HL-60 (cell line): Measurements from ENCODE around the gene SPINT2.

ENCODE experiments used
- DNase-seq, 2 experiments: peaks; one replicate each; pipeline ENCODE4 v3.0.0-alpha.2; 2010 to 2020; ENCODE audit warnings: low read depth in 1 of 2, low spot score in 1 of 2
- H3K27ac ChIP-seq: fragments of 250-450 bp; sonication (Bioruptor Pico); replicated peaks from 2 replicates; pipeline ENCODE4 v1.5.1; 2020; ENCODE audit warnings: mild to moderate bottlenecking, moderate library complexity
- H3K27me3 ChIP-seq: fragments of 250-450 bp; sonication (Bioruptor Pico); 2 replicates; pipeline ENCODE4 v1.5.1; 2021; ENCODE audit warnings: mild to moderate bottlenecking, moderate library complexity; ENCODE audit not compliant: insufficient read depth, poor library complexity, severe bottlenecking
- H3K4me3 ChIP-seq: replicated peaks from 2 replicates; pipeline ENCODE4 v1.5.1; 2011; ENCODE audit warnings: mild to moderate bottlenecking, control low read depth, low read length; ENCODE audit not compliant: insufficient read depth
- GABPA ChIP-seq: IDR thresholded peaks from 2 replicates; pipeline ENCODE4 v1.6.1; 2012; ENCODE audit warnings: low read depth
- POLR2AphosphoS5 ChIP-seq: IDR thresholded peaks from 2 replicates; pipeline ENCODE4 v1.6.1; 2012; ENCODE audit warnings: low read depth
- SPI1 ChIP-seq: IDR thresholded peaks from 2 replicates; pipeline ENCODE4 v1.6.1; 2012; ENCODE audit warnings: low read depth, mild to moderate bottlenecking, borderline replicate concordance
- long read RNA-seq: library from polyadenylated mRNA; unstranded; transcript quantifications from one replicate; pipeline ENCODE4 v2.0.0, GENCODE V29; 2020
- TF ChIP-seq, protein P1 (sequence below): IDR thresholded peaks from 2 replicates; pipeline ENCODE4 v1.6.1; 2012; ENCODE audit warnings: low read depth; ENCODE audit not compliant: insufficient replicate concordance
- TF ChIP-seq, protein P2 (sequence below): IDR thresholded peaks from one replicate; pipeline ENCODE4 v1.5.1; 2011; ENCODE audit warnings: low read length, control low read depth, inconsistent platforms; ENCODE audit not compliant: insufficient read depth

SPINT2 gene, protein sequence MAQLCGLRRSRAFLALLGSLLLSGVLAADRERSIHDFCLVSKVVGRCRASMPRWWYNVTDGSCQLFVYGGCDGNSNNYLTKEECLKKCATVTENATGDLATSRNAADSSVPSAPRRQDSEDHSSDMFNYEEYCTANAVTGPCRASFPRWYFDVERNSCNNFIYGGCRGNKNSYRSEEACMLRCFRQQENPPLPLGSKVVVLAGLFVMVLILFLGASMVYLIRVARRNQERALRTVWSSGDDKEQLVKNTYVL
- long read RNA-seq, partial matches to known transcripts: 0 of 7 reads
- long read RNA-seq, other reads (novel, unspliced or antisense): 7 of 7 reads

DNA sequence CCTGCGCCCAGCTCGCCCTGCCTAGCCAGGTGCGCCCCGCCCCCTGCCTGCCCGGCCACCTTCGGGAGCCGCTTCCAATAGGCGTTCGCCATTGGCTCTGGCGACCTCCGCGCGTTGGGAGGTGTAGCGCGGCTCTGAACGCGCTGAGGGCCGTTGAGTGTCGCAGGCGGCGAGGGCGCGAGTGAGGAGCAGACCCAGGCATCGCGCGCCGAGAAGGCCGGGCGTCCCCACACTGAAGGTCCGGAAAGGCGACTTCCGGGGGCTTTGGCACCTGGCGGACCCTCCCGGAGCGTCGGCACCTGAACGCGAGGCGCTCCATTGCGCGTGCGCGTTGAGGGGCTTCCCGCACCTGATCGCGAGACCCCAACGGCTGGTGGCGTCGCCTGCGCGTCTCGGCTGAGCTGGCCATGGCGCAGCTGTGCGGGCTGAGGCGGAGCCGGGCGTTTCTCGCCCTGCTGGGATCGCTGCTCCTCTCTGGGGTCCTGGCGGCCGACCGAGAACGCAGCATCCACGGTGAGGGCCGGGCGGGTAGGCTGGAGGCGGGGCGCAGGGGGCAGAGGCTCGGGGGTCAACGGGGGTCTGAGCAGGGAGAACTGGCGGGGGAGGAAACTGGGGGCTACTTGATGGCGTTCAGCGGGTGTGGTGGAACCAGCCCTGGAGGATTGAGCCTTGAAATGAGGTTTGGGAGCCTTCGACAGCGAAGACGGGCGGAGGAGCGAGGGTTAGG is at the start of gene SPINT2:
TSS of gene SPINT2 (plus strand) at position 88 of the 727 bp plus-strand sequence. CDS start at position 408, 320 bp downstream.
- TF ChIP-seq POLR2AphosphoS5: no peak
- TF ChIP-seq GABPA: no peak
- TF ChIP-seq, protein P1, sequence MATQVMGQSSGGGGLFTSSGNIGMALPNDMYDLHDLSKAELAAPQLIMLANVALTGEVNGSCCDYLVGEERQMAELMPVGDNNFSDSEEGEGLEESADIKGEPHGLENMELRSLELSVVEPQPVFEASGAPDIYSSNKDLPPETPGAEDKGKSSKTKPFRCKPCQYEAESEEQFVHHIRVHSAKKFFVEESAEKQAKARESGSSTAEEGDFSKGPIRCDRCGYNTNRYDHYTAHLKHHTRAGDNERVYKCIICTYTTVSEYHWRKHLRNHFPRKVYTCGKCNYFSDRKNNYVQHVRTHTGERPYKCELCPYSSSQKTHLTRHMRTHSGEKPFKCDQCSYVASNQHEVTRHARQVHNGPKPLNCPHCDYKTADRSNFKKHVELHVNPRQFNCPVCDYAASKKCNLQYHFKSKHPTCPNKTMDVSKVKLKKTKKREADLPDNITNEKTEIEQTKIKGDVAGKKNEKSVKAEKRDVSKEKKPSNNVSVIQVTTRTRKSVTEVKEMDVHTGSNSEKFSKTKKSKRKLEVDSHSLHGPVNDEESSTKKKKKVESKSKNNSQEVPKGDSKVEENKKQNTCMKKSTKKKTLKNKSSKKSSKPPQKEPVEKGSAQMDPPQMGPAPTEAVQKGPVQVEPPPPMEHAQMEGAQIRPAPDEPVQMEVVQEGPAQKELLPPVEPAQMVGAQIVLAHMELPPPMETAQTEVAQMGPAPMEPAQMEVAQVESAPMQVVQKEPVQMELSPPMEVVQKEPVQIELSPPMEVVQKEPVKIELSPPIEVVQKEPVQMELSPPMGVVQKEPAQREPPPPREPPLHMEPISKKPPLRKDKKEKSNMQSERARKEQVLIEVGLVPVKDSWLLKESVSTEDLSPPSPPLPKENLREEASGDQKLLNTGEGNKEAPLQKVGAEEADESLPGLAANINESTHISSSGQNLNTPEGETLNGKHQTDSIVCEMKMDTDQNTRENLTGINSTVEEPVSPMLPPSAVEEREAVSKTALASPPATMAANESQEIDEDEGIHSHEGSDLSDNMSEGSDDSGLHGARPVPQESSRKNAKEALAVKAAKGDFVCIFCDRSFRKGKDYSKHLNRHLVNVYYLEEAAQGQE: no peak
- TF ChIP-seq, protein P2, sequence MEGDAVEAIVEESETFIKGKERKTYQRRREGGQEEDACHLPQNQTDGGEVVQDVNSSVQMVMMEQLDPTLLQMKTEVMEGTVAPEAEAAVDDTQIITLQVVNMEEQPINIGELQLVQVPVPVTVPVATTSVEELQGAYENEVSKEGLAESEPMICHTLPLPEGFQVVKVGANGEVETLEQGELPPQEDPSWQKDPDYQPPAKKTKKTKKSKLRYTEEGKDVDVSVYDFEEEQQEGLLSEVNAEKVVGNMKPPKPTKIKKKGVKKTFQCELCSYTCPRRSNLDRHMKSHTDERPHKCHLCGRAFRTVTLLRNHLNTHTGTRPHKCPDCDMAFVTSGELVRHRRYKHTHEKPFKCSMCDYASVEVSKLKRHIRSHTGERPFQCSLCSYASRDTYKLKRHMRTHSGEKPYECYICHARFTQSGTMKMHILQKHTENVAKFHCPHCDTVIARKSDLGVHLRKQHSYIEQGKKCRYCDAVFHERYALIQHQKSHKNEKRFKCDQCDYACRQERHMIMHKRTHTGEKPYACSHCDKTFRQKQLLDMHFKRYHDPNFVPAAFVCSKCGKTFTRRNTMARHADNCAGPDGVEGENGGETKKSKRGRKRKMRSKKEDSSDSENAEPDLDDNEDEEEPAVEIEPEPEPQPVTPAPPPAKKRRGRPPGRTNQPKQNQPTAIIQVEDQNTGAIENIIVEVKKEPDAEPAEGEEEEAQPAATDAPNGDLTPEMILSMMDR: no peak
- TF ChIP-seq SPI1: no peak
- peak within 1 kb of the TSS; percentile 46 for H3K4me3 ChIP-seq
- DNase-seq: peak in 1 of 2 experiments; percentile 13
- no peak within 1 kb of the TSS for H3K27ac ChIP-seq
- peaks cover 14% of the 10 kb centered on the region for H3K27me3 ChIP-seq

DNA sequence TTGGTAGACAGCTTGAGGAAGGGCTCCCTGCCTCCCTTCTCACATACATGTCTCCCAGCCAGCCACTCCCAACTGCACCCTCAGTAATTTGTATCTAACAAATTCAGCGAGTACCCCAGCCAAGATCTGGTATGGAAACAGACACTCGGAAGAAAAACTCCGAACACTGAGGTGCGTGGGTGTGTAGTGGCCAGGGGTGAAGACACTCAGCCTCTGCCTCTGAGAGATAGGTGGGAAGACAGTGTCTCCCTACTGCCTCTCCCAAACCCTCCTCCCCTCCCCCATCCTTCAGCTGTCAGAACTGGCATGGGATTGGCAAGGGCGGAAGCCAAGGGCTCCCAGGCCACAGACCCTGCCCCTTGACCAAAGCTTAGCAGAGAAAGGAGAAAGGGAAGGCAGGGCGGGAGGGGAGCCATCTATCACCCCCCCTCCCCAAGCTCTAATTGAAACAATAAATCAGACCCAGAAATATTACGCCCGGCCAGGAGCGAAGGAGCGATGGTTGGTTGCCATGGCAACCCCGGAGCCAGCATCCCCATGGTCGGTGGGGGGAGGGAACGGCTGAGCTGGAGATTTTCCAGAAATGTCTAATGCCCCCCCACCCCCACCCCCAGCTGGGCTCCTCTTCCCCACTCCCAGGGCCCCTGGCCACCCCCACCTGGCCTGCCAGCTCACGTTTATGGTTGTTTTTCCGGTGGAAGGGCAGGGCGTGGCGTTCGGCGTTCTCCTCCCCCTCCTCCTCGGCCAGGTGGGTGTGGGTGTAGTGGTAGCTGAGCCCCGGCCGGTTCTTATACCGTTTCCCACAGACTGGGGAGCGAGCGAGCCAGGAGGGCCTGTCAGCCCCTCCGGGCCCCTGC is 47.4 kb upstream of the SPINT2 start:
- TF ChIP-seq SPI1 (no peak), POLR2AphosphoS5 (no peak), GABPA (no peak)
- TF ChIP-seq, protein P2: no peak
- TF ChIP-seq, protein P1: no peak
- Histone ChIP-seq H3K27me3 (peaks cover 22% of the 10 kb centered on the region), H3K27ac (no peak overlapping the region), H3K4me3 (no peak overlapping the region)
- DNase-seq: no peak

DNA sequence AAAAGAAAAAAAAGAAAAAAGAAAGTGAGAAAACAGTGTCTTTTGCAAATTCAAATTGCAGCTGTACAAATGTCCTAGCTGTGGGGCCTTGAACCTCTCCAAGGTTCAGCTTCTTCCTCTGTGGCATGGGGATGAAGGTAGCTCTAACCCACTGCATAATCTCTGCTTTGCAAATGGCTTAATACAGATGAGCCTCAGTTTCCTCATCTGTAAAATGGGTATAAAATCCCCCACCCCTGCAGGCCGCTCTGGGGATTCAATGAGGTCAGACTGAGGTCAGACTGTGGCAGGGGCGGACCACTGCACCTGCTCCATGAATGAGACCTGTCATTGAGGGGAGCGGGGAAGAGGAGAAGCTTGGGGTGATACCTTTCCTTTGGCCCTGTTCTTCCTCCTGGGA is 46.2 kb upstream of the SPINT2 start:
- no peak for DNase-seq
- TF ChIP-seq GABPA (no peak), POLR2AphosphoS5 (no peak), SPI1 (no peak)
- TF ChIP-seq, protein P2: no peak
- TF ChIP-seq, protein P1: no peak

More for the DNA sequence above, 46.2 kb upstream of the SPINT2 start:
- Histone ChIP-seq H3K27ac (no peak overlapping the region), H3K27me3 (peaks cover 26% of the 10 kb centered on the region), H3K4me3 (no peak overlapping the region)
